Measurements from ENCODE around the gene NOL4L.
"Not testable (repeated sequence)": the region's sequence is repeated elsewhere in the genome, so short reads cannot be mapped to it uniquely, and the experiment has no call there.

Gene NOL4L

DNA sequence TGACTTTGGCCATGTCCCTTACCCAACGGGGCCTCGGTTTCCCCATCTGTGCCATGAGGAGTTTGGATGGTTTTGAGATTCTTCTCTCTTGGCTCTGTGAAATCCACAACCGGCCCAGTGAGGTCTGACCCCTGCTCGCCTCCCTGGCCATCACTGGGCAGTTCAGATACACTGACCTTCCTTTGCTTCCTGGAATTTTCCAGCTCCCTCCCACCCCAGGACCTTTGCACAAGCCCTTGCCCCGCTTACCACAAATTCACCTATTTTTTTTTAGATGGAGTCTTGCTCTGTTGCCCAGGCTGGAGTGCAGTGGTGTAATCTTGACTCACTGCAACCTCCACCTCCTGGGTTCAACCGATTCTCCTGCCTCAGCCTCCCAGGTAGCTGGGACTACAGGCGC lies 12.6 kb upstream of the NOL4L start:
- FAIRE-seq, result no peak
- DNase-seq (ENCODE audit: low spot score), result no peak

DNA sequence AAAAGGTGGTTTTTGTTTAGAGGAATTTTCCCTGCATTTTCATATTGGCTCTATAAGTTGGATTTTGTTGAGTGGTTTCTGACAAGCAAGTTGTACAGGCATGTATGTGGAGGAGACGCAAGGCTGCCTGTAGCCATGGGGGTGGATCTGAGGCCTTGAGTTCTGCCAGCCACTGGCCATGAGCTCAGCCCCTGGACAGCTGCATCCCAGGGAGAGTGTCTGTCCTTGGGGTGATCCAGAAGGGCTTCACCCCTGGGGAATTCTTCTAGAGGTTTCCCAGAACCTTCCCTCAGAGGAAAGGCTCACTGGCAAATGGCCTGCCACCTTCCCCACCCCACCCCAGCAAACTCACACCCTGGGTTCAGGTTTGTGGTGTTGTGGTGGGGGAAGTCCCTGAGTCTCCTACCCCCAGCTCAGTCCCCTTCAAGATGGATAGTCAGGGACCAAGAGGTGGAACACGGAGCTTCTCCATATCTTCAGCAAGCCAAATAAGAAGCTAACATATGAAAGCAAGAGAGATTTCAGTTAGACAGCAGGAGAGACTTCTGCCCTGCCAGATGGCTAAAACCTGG lies 11.6 kb upstream of the NOL4L start:
- FAIRE-seq (no peak), DNase-seq (ENCODE audit: low spot score) (no peak)

DNA sequence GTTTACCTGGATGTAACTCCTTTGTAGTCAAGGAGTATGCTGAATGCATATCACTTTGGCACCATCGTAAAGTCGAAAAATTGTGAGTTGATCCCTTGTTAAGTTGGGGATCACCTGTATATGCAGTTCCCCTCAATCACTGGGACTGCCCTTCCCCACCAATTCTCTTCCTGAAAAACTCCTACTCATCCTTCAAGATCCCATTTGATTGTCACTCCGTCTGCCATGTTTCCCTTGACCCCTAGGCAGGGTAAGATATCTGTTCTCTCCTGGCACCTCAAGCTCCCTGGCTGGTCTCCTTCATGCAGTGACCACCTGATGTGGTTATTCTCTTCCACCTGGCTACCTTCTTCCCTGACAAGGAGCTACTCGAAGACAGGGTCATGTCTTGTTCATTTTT lies 10.0 kb upstream of the NOL4L start:
- FAIRE-seq, result no peak
- DNase-seq (ENCODE audit: low spot score), result no peak

- not testable (repeated sequence) for FAIRE-seq; DNase-seq (ENCODE audit: low spot score)
Observed at GRCh38 chr20:32594669-32595068, 9.5 kb upstream of the NOL4L start.

GRCh38 chr20:32594204-32594603 lies 9.1 kb upstream of the NOL4L start:
- FAIRE-seq (no peak), DNase-seq (ENCODE audit: low spot score) (no peak)

DNA sequence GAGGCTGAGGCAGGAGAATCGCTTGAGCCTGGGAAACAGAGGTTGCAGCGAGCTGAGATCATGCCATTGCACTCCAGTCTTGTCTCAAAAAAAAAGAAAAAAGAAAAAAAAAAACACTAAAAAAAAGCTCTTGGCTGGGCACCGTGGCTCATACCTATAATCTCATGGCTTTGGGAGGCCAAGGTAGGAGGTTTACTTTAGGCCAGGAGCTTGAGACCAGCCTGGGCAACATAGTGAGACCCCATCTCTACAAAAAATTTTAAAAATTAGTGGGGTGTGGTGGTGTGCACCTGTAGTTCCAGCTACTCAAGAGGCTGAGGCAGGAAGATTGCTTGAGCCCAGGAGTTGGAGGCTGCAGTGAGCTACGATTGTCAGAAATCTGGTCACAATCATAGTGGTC lies 7.5 kb upstream of the NOL4L start:
- not testable (repeated sequence) for FAIRE-seq; DNase-seq (ENCODE audit: low spot score)

- FAIRE-seq, result no peak
- no peak for DNase-seq (ENCODE audit: low spot score)
Observed at GRCh38 chr20:32592022-32592421, 6.9 kb upstream of the NOL4L start.

GRCh38 chr20:32589769-32590168 lies 4.6 kb upstream of the NOL4L start:
- DNase-seq (ENCODE audit: low spot score), result no peak
- no peak for FAIRE-seq

DNA sequence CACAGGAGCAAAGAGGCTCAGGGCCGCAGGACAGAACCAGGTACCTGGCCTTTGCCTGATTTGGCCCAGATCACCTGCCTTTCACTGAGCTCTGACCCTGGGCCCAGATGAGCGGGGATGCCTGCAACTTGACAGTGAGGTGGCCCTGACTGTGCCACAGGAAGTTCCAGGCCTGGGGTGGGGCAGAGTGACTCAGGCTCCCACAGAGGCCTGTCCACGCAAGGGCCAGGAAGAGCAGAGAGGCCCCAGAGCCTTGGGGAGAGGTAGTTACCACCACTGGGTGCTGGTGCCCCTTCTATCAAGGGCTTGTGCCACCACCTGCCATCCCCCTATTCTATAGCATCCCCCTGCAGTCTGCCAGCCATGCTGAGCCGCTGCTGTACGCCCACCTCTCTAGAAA lies 4.1 kb upstream of the NOL4L start:
- no peak for FAIRE-seq

GRCh38 chr20:32588040-32588439 lies 2.9 kb upstream of the NOL4L start:
- DNase-seq (ENCODE audit: low spot score) (no peak), FAIRE-seq (no peak)

More for the DNA sequence above, 4.1 kb upstream of the NOL4L start:
- peak; percentile 54 for DNase-seq (ENCODE audit: low spot score)

DNA sequence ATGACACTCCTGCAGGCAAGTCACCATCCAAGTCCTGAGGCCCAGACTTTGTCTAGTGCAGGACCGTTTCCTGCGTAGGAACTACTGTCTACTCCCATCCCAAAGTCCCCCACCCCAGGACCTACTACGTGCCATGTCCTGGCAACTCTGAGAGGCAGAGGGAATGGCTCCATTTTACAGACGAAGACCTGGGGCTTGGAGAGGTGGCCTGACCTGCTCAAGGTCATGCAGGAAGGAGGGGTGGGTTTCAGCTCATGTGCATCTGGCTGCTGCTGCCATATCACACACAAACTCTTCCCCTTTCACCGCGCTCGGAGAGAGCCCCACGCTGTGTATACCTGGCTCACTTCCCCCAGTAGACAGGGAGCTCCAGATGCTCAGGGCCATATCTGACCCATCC lies 1.2 kb upstream of the NOL4L start:
- no peak for FAIRE-seq
- no peak for DNase-seq (ENCODE audit: low spot score)

DNA sequence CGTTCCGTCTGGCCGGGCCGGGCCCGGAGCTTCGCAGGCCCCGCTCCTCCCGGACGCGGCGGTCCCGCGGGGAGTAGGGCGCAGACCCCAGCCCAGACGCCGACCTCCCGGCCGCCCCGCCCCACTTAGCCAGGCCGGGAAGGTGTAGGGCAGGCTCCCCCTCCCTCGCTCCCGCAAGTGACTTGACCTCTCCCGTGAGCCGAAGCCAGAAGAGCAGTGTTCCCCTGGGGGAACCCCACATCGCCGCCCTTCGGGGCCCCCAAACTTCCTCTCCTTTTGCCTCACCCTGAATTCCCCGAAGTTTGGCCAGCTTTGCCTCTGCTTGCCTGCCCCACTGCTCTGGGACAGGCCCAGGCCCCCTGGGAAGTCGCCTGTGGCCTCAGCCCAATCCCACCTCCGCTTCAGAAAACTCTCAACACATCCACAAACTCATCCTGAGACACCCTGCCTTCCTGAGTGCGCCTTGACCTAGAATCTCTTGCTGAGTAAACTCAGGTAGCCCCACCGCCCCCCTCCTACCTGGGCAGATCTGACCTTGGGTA lies 524 bp upstream of the NOL4L start:
- FAIRE-seq (no peak), DNase-seq (ENCODE audit: low spot score) (no peak)

GRCh38 chr20:32583581-32584070 lies 1.5 kb downstream of the NOL4L start:
- FAIRE-seq (no peak), DNase-seq (ENCODE audit: low spot score) (peak; percentile 47)

DNA sequence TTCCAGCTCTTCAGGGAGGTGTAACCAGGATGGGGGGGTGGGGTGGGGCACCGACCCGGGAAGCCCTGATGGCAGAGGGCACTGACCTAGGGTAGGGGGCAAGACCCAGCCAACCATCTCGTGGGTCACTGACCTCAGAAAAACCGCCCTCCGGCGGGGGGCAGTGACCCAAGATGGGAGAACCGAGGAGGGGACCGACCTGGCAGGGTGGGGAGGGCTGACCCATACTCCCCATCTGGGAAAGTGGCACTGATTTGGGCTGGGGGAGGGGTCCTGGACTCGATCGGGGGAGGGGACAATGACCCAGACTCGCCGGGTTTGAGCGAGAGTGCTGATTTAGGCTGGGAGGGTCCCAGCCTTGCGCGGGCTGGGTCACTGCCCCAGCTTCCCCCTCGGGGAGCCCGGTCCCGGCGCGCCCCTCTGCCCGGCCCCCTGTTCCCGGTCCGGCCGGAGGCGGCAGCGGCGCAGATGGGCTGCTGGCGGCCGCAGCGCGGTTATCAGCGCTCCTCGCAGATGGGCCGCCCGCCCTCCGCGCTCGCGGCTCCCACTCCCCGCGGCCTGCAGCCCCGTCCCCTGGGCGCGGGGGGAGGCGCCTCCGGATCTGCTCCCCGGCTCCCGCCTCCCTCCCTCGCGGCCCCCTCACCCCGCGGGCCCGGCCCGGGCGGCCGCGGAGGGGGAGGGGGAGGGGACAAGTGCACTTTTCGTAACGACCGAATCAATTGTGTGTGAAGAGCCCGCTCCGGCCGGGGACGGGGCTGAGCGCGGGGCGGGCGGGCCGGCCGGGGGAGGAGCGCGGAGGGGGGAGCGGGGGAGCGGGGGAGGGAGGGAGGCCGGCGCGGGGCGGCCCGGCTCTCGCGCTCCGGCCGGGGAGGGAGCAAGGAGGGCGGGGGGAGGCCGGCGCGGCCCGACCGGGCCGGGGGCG lies 2.2 kb downstream of the NOL4L start:
- FAIRE-seq (no peak), DNase-seq (ENCODE audit: low spot score) (peak; percentile 67)

DNA sequence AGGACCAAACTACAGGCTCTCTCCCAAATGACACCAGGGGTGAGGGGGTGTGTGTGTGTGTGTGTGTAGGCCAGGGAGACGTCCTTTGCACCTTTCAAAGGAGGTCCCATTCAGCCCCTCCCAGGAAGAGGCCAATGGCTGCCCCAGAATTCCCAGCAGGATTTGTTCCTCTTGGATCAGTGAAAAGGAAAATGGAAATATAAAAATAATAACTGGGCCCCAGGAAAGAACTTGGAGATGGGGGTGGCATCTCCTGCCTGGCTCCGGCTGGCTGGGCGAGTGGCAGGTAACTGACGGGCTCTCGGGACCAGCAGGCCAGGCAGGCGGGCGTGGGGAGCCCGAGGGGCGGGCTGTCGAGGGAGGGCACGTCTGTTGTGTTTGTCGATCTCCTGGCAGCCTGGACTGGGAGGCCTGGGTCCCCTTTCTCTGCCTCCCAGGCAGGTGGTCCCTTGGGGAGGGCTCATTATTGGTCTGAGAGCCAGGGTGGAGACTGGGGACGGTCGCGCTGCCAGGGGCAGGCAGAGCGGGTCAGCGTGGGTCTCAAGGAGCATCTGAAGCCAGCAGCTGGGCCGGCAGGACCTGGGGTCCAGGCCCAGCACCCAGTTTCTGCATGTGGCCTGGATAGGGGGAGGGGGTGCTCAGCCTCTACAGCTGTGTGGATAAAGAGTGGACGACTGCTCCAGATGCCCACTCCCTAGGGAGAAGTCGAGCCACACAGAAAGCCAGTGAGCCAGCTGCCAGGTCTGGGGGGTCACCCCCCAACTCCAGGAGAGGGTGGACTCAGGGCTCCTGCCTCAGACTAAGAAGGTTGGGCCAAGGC lies 3.1 kb downstream of the NOL4L start:
- DNase-seq (ENCODE audit: low spot score) (no peak), FAIRE-seq (no peak)

- no peak for DNase-seq (ENCODE audit: low spot score)
- FAIRE-seq, result no peak
Observed at GRCh38 chr20:32580970-32581838, 3.9 kb downstream of the NOL4L start.

- no peak for FAIRE-seq
- DNase-seq (ENCODE audit: low spot score), result no peak
Observed at GRCh38 chr20:32580219-32580969, 4.7 kb downstream of the NOL4L start.

DNA sequence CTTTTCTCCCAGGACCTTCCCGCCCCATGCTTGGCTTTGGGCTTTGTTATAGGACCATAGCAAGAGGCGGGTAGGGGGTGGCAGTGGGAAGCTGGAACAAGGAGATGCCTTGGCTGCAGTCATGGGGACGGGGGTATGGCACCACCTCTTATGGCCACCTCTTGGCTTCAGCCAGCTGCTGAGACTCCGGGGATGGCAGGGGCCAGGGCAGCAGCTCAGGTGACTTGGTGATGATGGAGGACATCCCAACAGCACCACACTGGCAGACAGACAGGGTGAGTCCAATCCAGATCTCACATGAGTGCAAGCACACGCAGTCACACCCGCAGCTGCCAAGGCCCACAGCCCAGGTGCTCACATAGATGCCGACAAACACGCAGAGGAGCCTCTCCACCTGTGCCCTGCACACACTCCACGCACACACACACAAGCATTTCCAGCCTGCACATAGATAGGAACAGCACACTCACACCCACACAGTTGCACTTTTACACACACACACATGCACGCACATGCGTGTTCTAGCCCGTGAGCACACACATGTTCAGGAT lies 6.2 kb downstream of the NOL4L start:
- DNase-seq (ENCODE audit: low spot score) (no peak), FAIRE-seq (peak; percentile 48)

GRCh38 chr20:32578062-32578461 lies 7.1 kb downstream of the NOL4L start:
- not testable (repeated sequence) for FAIRE-seq; DNase-seq (ENCODE audit: low spot score)

DNA sequence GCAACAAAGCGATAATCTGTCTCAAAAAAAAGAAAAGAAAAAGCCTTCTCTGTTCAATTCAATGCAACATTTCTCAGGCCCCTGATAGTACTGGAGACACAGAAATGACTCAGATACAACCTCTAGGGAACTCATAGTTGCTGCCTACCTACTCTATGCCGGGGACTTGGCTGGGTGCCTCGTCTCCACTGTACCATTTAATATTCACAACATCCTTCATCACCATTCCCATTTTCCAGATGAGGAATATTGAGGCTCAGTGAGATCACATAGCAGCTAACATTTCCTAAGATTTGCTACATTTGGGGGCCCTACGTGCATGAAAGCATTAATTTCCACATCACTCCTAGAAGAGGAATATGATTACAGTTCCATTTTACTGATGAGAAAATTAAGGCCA lies 7.5 kb downstream of the NOL4L start:
- DNase-seq (ENCODE audit: low spot score) (no peak), FAIRE-seq (no peak)

Data from urothelium cell line (cell line).